Pulmonary artery endothelial cell (primary cell): ENCODE data around the gene TRNP1. TPM values are rescaled to one million over a fixed set of nuclear protein-coding genes. Genes with fewer than 3 reads are reported as not detected.

ENCODE experiments used
- DNase-seq: peaks from one replicate; pipeline ENCODE4 v3.0.0-alpha.2; 2011; ENCODE audit warnings: low read depth, low spot score
- total RNA-seq: library from RNA; depleted of rRNA; stranded (reverse); fragments of >200 nt; gene quantifications from 2 replicates; pipeline ENCODE4 v1.2.3, GENCODE V29; 2014

The TRNP1 gene
- total RNA-seq, 1 donor from 2014 or later, result 10.9 TPM

DNA sequence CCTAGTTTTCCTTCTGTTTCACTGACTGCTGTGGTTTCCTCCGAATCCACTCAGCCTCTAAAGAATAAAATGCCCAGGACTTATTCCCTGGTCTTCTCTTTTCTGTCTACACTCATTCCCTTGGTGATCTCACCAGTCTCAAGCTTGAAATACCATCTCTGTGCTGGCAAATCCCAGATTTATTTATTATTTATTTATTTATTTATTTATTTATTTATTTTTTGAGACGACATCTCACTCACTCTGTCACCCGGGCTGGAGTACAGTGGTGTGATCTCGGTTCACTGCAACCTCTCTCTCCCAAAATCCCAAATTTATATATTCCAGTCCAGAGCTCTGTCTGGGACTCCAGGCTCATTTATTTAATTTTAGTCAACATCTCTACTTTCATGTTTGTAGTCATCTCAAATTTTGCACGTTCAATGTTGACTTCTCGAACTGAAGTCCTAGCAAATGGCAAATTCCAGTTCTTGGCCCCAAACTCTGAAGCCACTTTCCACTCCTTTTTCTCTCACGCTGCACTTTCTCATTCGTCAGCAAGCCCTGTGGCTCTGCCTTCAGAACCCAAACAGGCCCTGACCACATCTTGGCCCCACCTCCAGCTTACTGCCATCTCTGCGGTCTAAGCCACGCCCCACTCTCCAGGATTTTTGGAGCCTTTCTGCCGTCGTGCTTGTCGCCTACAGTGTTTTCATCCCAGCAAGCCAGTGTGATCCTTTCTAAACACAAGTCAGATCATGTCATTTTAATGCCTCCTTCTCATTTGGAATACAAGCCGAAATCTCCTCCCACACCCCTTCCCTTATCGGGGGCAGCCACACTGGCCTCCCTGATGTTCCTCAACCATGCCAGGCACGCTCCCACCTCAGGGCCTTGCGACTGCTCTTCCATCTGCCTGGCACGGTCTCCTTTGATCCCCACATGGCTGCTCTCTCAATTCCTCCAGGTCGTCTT is 33.4 kb downstream of the TRNP1 start:
- no peak for DNase-seq

DNA sequence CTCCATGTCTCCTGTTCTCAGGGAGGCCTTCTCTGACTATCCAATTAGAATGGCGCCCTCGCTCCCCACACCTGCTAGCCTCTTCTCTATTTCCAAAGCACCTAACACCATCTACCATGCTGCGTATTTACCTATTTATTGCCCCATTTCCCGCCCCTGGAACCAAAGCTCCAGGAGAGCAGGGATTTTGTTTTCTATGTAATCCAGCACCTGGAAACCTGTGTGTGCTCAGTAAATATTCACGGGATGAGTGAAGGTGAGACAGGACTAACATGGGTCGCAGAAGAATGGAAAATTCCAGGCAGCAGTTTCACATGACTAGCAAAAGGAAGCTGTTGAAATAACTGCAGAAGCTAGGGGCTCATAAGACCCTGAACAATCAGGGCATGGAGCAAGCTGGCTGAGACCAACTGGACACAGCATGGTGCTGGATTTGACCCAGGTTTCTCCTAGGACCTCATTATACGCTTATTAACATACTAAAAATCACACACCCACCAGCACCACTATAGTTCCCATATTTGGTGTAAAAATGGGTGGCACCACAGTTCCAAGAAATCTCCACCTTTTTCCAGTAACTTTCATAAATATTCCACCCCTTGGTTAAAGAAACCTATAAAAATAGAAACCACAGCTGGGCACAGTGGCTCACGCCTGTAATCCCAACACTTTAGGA is 34.2 kb downstream of the TRNP1 start:
- no peak for DNase-seq

- no peak for DNase-seq
Measured at GRCh38 chr1:27029517-27029916, 36.0 kb downstream of the TRNP1 start.

GRCh38 chr1:27031235-27032118 is 38.0 kb downstream of the TRNP1 start:
- DNase-seq, result peak; percentile 50

- no peak for DNase-seq
Measured at GRCh38 chr1:27032119-27032461, 38.6 kb downstream of the TRNP1 start.

- no peak for DNase-seq
Measured at GRCh38 chr1:27033043-27033746, 39.7 kb downstream of the TRNP1 start.

GRCh38 chr1:27035344-27035743 is 41.9 kb downstream of the TRNP1 start:
- no peak for DNase-seq

GRCh38 chr1:27036718-27037117 is 43.2 kb downstream of the TRNP1 start:
- DNase-seq, result no peak

GRCh38 chr1:27037518-27037917 is 44.0 kb downstream of the TRNP1 start:
- DNase-seq, result no peak

DNA sequence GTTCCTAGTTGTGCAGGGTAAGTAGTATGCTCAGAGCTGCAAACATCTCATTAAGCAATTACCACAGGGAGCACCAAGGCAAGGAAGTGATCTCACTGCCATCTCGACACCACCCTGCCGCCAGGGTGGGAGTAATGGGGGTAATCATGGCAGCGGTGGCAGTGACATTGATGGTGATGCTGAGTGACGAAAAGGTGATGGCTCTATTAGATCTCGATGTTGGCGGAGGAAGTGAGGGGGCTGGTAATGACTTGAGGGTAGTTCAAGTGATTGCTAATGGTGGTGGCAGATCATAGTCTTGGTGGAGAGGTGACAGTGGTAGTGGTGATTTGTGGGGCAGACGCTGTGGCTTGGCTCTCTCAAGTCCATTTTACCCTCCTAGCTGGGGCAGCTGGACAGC is 44.5 kb downstream of the TRNP1 start:
- no peak for DNase-seq

DNA sequence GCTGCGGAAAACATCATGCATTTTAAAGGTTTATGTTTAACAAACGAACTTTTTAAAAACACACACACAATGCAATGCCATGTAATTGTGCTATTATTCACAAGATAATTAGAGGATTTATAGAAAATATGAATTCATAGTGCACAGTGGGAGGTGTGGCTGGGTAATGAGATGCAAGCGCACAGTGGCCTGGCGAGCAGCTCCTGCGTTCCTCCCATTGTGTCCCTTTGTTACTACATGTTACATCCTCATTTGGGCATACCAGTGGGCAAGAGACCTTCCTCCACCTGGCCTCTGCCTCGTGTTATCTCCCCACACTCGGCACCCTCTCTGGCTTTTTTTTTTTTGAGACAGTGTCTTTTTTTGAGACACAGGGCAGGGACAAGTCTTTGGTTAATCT is 49.2 kb downstream of the TRNP1 start:
- DNase-seq, result no peak

DNA sequence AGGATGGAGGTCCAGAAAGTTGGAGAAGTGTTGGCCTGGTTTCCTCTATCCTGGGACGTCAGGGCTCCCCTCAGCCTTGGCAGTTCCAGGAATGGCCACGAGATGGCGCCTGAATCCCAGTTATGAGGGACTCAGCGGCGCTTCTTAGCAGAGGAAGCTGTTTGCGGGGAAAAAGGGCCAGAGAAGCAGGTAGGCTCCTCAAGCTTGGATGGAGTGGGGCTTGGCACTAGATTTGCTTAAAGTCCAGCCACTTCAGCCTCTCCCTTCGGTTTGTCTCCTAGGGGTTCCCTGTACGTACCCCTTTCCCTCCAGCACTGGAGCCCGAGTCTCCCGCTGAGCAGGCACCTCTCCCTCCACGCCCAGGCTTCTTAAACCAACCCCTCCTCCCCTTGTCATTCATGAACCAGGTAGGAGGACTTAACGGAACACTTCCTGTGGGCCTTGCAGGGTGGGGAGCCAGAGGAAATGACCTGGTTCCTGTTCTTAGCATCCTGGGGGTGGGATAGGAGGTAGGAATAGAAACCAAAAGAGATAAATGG is 51.2 kb downstream of the TRNP1 start:
- DNase-seq, result no peak

DNA sequence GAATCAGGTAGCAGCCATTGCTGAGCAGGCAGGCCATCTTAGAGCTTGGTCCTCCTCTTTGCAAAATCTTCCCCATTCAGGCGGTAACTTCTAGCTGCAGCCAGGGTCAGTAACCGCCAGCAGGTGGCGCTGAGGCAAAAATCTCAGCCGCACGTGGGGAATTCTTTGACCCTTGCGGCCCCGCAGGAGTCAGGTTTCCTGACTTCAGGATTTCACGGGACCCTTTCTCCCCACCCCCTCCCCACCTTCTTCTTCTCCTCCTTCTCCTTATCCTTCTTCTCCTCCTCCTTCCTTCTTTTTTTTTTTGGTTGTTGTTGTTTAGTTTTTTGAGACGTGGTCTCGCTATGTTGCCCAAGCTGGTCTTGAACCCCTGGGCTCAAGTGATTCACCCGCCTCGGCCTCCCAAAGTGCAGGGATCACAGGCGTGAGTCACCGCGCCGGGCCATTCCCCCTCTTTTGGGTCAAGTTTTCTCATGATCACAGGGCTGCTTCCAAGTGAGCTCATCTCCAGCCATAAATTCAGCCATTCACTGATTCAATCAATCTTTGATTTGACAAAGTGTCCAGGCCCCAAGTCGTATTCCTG is 52.6 kb downstream of the TRNP1 start:
- no peak for DNase-seq

DNA sequence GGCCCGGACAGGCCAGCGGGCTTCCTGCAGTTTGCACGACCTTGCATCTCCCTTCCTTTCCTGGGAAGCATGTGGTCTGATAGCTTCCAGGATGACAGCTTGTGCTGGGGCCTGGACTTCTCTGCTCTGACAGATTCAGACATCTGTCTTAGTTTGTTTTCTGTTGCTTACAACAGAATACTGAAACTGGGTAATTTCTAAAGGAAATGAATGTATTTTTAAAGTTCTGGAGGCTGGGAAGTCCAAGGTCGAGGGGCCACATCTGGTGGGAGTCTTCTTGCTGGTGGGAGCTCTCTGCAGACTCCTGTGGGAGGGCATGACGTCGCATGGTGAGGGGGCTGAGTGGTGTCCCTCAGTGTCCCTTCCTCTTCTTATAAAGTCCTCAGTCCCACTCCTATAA is 54.4 kb downstream of the TRNP1 start:
- DNase-seq, result no peak

GRCh38 chr1:27049100-27049499 is 55.6 kb downstream of the TRNP1 start:
- no peak for DNase-seq

- DNase-seq, result no peak
Measured at GRCh38 chr1:27049607-27050006, 56.1 kb downstream of the TRNP1 start.
